ENCODE data around the gene AGAP1.

The AGAP1 gene

GRCh38 chr2:235492850-235493344, 946 bp upstream of the AGAP1 start:
- no peak for DNase-seq

- DNase-seq: no peak
Measured at GRCh38 chr2:235493402-235493774, 455 bp upstream of the AGAP1 start.

- DNase-seq: peak; percentile 46
Measured at GRCh38 chr2:235494716-235495372, 1.0 kb downstream of the AGAP1 start.

- DNase-seq: peak; percentile 19
Measured at GRCh38 chr2:235495373-235496238, 1.8 kb downstream of the AGAP1 start.

GRCh38 chr2:235496239-235496621, 2.4 kb downstream of the AGAP1 start:
- DNase-seq: no peak

- no peak for DNase-seq
Measured at GRCh38 chr2:235497096-235497495, 3.3 kb downstream of the AGAP1 start.

GRCh38 chr2:235498541-235498940, 4.7 kb downstream of the AGAP1 start:
- DNase-seq: no peak

GRCh38 chr2:235498946-235499812, 5.3 kb downstream of the AGAP1 start:
- no peak for DNase-seq

GRCh38 chr2:235500110-235500760, 6.4 kb downstream of the AGAP1 start:
- no peak for DNase-seq

GRCh38 chr2:235500761-235501672, 7.2 kb downstream of the AGAP1 start:
- no peak for DNase-seq

GRCh38 chr2:235501673-235502031, 7.8 kb downstream of the AGAP1 start:
- DNase-seq: no peak

GRCh38 chr2:235502336-235502735, 8.5 kb downstream of the AGAP1 start:
- DNase-seq: peak; percentile 32

- DNase-seq: no peak
Measured at GRCh38 chr2:235504441-235505180, 10.8 kb downstream of the AGAP1 start.

- DNase-seq: peak; percentile 50
Measured at GRCh38 chr2:235505181-235505741, 11.4 kb downstream of the AGAP1 start.

GRCh38 chr2:235506291-235506996, 12.6 kb downstream of the AGAP1 start:
- DNase-seq: peak; percentile 81

- DNase-seq: peak; percentile 76
Measured at GRCh38 chr2:235506997-235507615, 13.3 kb downstream of the AGAP1 start.

- DNase-seq: no peak
Measured at GRCh38 chr2:235507928-235508327, 14.1 kb downstream of the AGAP1 start.

GRCh38 chr2:235508371-235509160, 14.7 kb downstream of the AGAP1 start:
- DNase-seq: no peak

- no peak for DNase-seq
Measured at GRCh38 chr2:235510318-235510717, 16.5 kb downstream of the AGAP1 start.

Data from NCI-H146 (cell line).